HS-27A (cell line): Measurements from ENCODE around the gene MARS1.
"Not testable (repeated sequence)": the region's sequence is repeated elsewhere in the genome, so short reads cannot be mapped to it uniquely, and the experiment has no call there.

Experiments used
- DNase-seq: peaks from one replicate; pipeline ENCODE4 v3.0.0-alpha.2; 2012; ENCODE audit warnings: low read depth, missing footprints

Gene MARS1

GRCh38 chr12:57550641-57551549 is 63.0 kb downstream of the MARS1 start:
- DNase-seq, result no peak

GRCh38 chr12:57551637-57552305 is 63.9 kb downstream of the MARS1 start:
- DNase-seq, result no peak

GRCh38 chr12:57552306-57552651 is 64.4 kb downstream of the MARS1 start:
- DNase-seq, result no peak

GRCh38 chr12:57552835-57553313 is 65.0 kb downstream of the MARS1 start:
- no peak for DNase-seq

GRCh38 chr12:57553343-57554202 is 65.7 kb downstream of the MARS1 start:
- DNase-seq, result no peak

GRCh38 chr12:57554453-57554852 is 66.6 kb downstream of the MARS1 start:
- no peak for DNase-seq

GRCh38 chr12:57554897-57555296 is 67.0 kb downstream of the MARS1 start:
- DNase-seq, result no peak

GRCh38 chr12:57558864-57559263 is 71.0 kb downstream of the MARS1 start:
- DNase-seq, result no peak

- DNase-seq, result no peak
Measured at GRCh38 chr12:57560516-57560915, 72.6 kb downstream of the MARS1 start.

- not testable (repeated sequence) for DNase-seq
Measured at GRCh38 chr12:57561117-57561516, 73.2 kb downstream of the MARS1 start.

- no peak for DNase-seq
Measured at GRCh38 chr12:57563358-57563757, 75.5 kb downstream of the MARS1 start.

GRCh38 chr12:57564178-57564740 is 76.4 kb downstream of the MARS1 start:
- DNase-seq, result no peak
